GM18499 (cell line): ENCODE results near the gene NIP7.

Experiments
- ATAC-seq: cut with Tn5 transposase; IDR thresholded peaks from one replicate; pipeline ENCODE4 v1.9.1; 2021; ENCODE audit warnings: moderate number of reproducible peaks; ENCODE audit not compliant: insufficient read depth, unreplicated experiment

The NIP7 gene

GRCh38 chr16:69318177-69318910 is 21.2 kb upstream of the NIP7 start:
- ATAC-seq, result no peak

- no peak for ATAC-seq
These were observed 20.7 kb upstream of the NIP7 start for GRCh38 chr16:69318911-69319289.

GRCh38 chr16:69319381-69319780 is 20.2 kb upstream of the NIP7 start:
- no peak for ATAC-seq

- no peak for ATAC-seq
These were observed 19.5 kb upstream of the NIP7 start for GRCh38 chr16:69319826-69320739.

GRCh38 chr16:69320740-69321073 is 18.9 kb upstream of the NIP7 start:
- no peak for ATAC-seq

GRCh38 chr16:69321080-69321479 is 18.5 kb upstream of the NIP7 start:
- ATAC-seq, result no peak

- no peak for ATAC-seq
These were observed 17.2 kb upstream of the NIP7 start for GRCh38 chr16:69322343-69322742.

- no peak for ATAC-seq
These were observed 16.2 kb upstream of the NIP7 start for GRCh38 chr16:69323415-69323814.

GRCh38 chr16:69324013-69324531 is 15.5 kb upstream of the NIP7 start:
- no peak for ATAC-seq

- no peak for ATAC-seq
These were observed 14.9 kb upstream of the NIP7 start for GRCh38 chr16:69324585-69325253.

GRCh38 chr16:69325784-69326171 is 13.8 kb upstream of the NIP7 start:
- ATAC-seq, result no peak

- no peak for ATAC-seq
These were observed 13.2 kb upstream of the NIP7 start for GRCh38 chr16:69326172-69326873.

- ATAC-seq, result no peak
These were observed 11.8 kb upstream of the NIP7 start for GRCh38 chr16:69327585-69328310.

- no peak for ATAC-seq
These were observed 10.7 kb upstream of the NIP7 start for GRCh38 chr16:69328854-69329316.

GRCh38 chr16:69329369-69330285 is 9.9 kb upstream of the NIP7 start:
- peak; percentile 25 for ATAC-seq

GRCh38 chr16:69330286-69331109 is 9.1 kb upstream of the NIP7 start, which contains the start of gene PDF:
TSS of gene PDF (minus strand) at chr16:69330588. CDS start at chr16:69330570, 18 bp downstream.
- peak; percentile 58 for ATAC-seq

- no peak for ATAC-seq
These were observed 4.9 kb upstream of the NIP7 start for GRCh38 chr16:69334696-69335095.
